Measurements from ENCODE around the gene CDH15. TPM values are rescaled to one million over a fixed set of nuclear protein-coding genes. Genes with fewer than 3 reads are reported as not detected.

CDH15 gene
- total and polyA plus RNA-seq, 3 donors from 2014 or later: 1.4 to 3.0 (median 2.1) TPM

DNA sequence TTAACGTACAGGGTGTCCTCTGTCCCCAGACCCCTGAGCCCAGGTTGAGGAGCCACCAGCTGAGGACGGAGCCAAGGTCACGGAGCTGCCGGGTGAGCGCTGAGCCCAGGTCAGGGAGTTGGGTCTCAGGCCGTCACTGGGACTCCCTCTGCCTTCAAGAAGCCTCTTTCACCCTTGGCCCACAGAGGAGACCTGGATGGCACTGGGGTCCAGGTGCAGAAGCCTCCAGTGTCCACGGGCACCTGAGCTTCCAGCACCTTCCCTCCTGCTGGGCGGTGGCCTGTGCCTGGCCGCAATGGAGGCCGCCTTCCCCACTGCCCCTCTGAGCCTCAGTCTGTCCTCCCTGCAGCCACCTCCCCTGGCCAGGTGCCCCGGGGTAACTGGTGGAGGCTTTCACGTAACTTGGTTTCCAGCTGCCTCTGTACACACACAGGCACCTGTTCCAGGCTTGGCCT, 31.6 kb upstream of the CDH15 start:
- DNase-seq: no peak
- H3K4me1 ChIP-seq: no peaks in the 10 kb centered on the region
- TF ChIP-seq, protein P1, sequence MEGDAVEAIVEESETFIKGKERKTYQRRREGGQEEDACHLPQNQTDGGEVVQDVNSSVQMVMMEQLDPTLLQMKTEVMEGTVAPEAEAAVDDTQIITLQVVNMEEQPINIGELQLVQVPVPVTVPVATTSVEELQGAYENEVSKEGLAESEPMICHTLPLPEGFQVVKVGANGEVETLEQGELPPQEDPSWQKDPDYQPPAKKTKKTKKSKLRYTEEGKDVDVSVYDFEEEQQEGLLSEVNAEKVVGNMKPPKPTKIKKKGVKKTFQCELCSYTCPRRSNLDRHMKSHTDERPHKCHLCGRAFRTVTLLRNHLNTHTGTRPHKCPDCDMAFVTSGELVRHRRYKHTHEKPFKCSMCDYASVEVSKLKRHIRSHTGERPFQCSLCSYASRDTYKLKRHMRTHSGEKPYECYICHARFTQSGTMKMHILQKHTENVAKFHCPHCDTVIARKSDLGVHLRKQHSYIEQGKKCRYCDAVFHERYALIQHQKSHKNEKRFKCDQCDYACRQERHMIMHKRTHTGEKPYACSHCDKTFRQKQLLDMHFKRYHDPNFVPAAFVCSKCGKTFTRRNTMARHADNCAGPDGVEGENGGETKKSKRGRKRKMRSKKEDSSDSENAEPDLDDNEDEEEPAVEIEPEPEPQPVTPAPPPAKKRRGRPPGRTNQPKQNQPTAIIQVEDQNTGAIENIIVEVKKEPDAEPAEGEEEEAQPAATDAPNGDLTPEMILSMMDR (IDR thresholded peaks at IDR 0.05): no peak
- no peak for TF ChIP-seq POLR2A (IDR thresholded peaks at IDR 0.05)
- no peak overlapping the region for H3K4me3 ChIP-seq
- 96 to 100% methylated on average over 1 to 12 of the region's 12 CpGs for WGBS, 2 donors
- no peaks in the 10 kb centered on the region for H3K27me3 ChIP-seq
- no peaks in the 10 kb centered on the region for H3K9me3 ChIP-seq
- H3K27ac ChIP-seq: no peak overlapping the region
- no peaks in the 10 kb centered on the region for H3K36me3 ChIP-seq (ENCODE audit: low read depth, missing control alignments)
- intact Hi-C loops (cut with DNase I; ENCODE audit: low total_unique reads): no loop called here

DNA sequence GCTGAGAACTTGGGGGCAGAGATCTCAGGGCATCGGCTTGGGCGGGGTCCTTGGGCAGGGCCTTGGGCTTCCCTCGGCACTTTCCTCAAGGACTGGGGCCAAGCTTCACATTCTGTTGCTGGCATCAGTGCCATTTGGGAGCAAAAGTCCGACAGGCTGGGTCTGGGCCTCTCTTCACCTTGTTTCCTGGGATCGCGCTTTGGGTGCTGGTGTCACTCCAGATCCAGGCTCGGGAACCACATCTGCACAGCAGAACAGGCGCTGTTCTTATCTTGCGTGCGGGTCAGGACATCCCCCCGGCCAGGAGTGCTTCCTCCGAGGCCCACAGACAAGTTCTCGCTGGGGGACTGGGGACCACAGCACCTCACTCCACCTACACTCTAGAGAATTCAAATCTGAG, 31.1 kb upstream of the CDH15 start:
- Histone ChIP-seq H3K27me3 (no peaks in the 10 kb centered on the region), H3K9me3 (no peaks in the 10 kb centered on the region), H3K36me3 (ENCODE audit: low read depth, missing control alignments) (no peaks in the 10 kb centered on the region), H3K27ac (no peak overlapping the region), H3K4me1 (no peaks in the 10 kb centered on the region), H3K4me3 (no peak overlapping the region)
- no peak for TF ChIP-seq POLR2A (IDR thresholded peaks at IDR 0.05)
- TF ChIP-seq, protein P1 (IDR thresholded peaks at IDR 0.05): no peak
- 84 to 94% methylated on average over 9 to 13 of the region's 13 CpGs for WGBS, 2 donors
- DNase-seq: no peak
- intact Hi-C loops (cut with DNase I; ENCODE audit: low total_unique reads): no loop called here

DNA sequence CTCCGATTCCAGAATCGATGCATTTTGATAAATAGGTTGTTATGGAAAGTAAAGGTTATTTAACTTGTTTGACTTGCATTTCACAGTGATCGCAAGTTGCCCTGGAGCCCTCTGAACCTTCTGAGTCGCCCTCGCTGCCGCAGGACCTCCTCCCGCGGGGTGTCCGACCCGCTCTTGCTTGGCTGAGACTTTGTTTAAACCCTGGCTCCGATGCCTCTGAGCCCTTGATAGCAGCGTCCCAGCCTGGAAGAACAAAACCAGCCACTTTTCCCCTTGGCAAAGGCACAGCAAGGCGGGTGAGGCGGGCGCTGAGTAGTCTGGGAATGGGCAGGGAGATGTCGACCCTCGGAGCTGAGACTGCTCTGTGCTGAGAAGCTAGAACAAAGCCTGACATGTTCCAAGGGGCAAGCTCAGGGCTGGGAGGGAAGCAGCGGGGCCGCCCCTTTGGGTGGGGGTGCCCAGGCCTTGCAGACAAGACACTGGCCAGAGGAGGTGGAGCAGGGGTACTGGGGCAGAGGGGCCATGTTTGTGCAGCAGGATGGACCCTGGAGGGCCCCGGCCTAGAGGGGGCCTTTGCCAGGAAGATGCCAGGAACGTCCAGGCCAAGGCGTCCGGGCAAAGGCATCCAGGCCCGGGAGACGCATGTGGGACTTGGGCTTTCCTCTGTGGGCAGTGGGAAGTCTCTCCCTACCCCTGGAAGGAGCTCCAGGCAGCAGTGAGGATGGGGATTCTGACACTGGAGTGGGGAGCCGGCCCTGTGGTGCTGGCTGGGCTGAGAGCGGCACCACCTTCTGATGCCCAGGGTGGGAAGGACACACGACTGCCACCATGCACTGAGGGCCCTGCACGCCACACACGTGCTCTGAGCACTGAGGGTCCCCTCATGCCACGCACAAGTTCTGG, 30.3 kb upstream of the CDH15 start:
- intact Hi-C loops (cut with DNase I; ENCODE audit: low total_unique reads): no loop called here
- DNase-seq: no peak
- Histone ChIP-seq H3K9me3 (no peaks in the 10 kb centered on the region), H3K36me3 (ENCODE audit: low read depth, missing control alignments) (no peaks in the 10 kb centered on the region), H3K27ac (no peak overlapping the region), H3K27me3 (no peaks in the 10 kb centered on the region), H3K4me3 (no peak overlapping the region), H3K4me1 (no peaks in the 10 kb centered on the region)
- no peak for TF ChIP-seq POLR2A (IDR thresholded peaks at IDR 0.05)
- TF ChIP-seq, protein P1 (IDR thresholded peaks at IDR 0.05): no peak
- 92 to 93% methylated on average over 16 to 28 of the region's 31 CpGs for WGBS, 2 donors

DNA sequence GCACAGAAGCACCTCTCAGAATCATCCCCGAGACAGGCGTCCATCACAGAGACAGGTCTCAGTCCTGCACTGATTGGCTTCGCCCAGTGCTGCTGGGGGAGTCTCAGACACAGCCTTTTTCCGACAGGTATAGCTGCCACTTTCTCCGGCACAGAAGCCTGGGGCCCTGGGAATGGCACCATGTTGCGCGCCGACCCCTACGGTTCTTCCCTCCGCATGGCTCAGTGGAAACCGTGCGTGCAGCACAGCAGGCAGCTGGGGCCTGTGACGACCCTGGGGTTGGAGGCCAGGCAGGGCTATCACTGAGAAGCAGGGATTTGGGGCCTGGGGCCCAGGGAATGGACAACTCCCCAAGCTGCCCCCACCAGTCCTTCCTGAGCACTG, 29.7 kb upstream of the CDH15 start:
- no peak for DNase-seq
- Histone ChIP-seq H3K4me3 (no peak overlapping the region), H3K36me3 (ENCODE audit: low read depth, missing control alignments) (no peaks in the 10 kb centered on the region), H3K9me3 (no peaks in the 10 kb centered on the region), H3K27me3 (no peaks in the 10 kb centered on the region), H3K27ac (no peak overlapping the region), H3K4me1 (no peaks in the 10 kb centered on the region)
- no peak for TF ChIP-seq POLR2A (IDR thresholded peaks at IDR 0.05)
- TF ChIP-seq, protein P1 (IDR thresholded peaks at IDR 0.05): no peak
- intact Hi-C loops (cut with DNase I; ENCODE audit: low total_unique reads): no loop called here
- 95% methylated on average over 13 of the region's 13 CpGs; no CpG with 5 or more reads in 1 of the 2 donors for WGBS, 2 donors
